Neural cell (in vitro differentiated cells): ENCODE results near the gene ADARB2.

Source experiments
- CTCF ChIP-seq: fragments of 450-650 bp; IDR thresholded peaks from 2 replicates; pipeline ENCODE4 v1.5.1; 2014; ENCODE audit warnings: antibody characterized with exemption, mild to moderate bottlenecking, moderate library complexity; ENCODE audit not compliant: poor library complexity, severe bottlenecking
- EP300 ChIP-seq: fragments of 450-650 bp; conservative IDR thresholded peaks from 2 replicates; pipeline ENCODE4 v1.6.1; 2014; ENCODE audit warnings: antibody characterized with exemption, mild to moderate bottlenecking, moderate library complexity; ENCODE audit not compliant: poor library complexity, severe bottlenecking
- MXI1 ChIP-seq: fragments of 450-650 bp; conservative IDR thresholded peaks from 2 replicates; pipeline ENCODE4 v1.6.1; 2014; ENCODE audit warnings: antibody characterized with exemption, mild to moderate bottlenecking; ENCODE audit not compliant: poor library complexity, severe bottlenecking
- POLR2AphosphoS5 ChIP-seq: IDR thresholded peaks from 2 replicates; pipeline ENCODE4 v1.6.1; 2012
- SMC3 ChIP-seq: fragments of 450-650 bp; conservative IDR thresholded peaks from 2 replicates; pipeline ENCODE4 v1.6.1; 2014; ENCODE audit warnings: antibody characterized with exemption, mild to moderate bottlenecking, moderate library complexity; ENCODE audit not compliant: poor library complexity
- TAF1 ChIP-seq: IDR thresholded peaks from 2 replicates; pipeline ENCODE4 v1.6.1; 2012; ENCODE audit warnings: low read depth

GRCh38 chr10:1674501-1674900, 62.8 kb downstream of the ADARB2 start:
- TF ChIP-seq CTCF (no peak), MXI1 (no peak), POLR2AphosphoS5 (no peak), TAF1 (no peak), SMC3 (no peak), EP300 (no peak)
